Activated naive CD8-positive, alpha-beta T cell treated with anti-CD3 and anti-CD28 coated beads for 36 hours (primary cell): ENCODE results near the gene DHX9. TPM values are rescaled to one million over a fixed set of nuclear protein-coding genes. Genes with fewer than 3 reads are reported as not detected.

ENCODE experiments used
- DNase-seq: peaks from one replicate; pipeline ENCODE4 v3.0.0; 2021
- H3K27ac Mint-ChIP-seq: one replicate; pipeline ENCODE4 v1.8.0; 2022; ENCODE audit warnings: mild to moderate bottlenecking, moderate library complexity, mixed read lengths
- H3K27me3 Mint-ChIP-seq: one replicate; pipeline ENCODE4 v1.8.0; 2022; ENCODE audit warnings: mild to moderate bottlenecking, mixed read lengths
- H3K36me3 Mint-ChIP-seq: one replicate; pipeline ENCODE4 v1.8.0; 2021; ENCODE audit warnings: mild to moderate bottlenecking, mixed read lengths
- H3K4me1 Mint-ChIP-seq: one replicate; pipeline ENCODE4 v1.8.0; 2021; ENCODE audit warnings: mixed read lengths
- H3K4me3 Mint-ChIP-seq: one replicate; pipeline ENCODE4 v1.8.0; 2022; ENCODE audit warnings: mild to moderate bottlenecking, moderate library complexity, mixed read lengths
- H3K9me3 Mint-ChIP-seq: one replicate; pipeline ENCODE4 v1.8.0; 2022; ENCODE audit warnings: mixed read lengths
- total RNA-seq, 2 experiments: library from RNA; stranded (reverse); gene quantifications; one replicate each; pipeline ENCODE4 v1.2.3, GENCODE V29; 2021

DHX9 gene
- total RNA-seq, 2 experiments from 2014 or later: 310 to 318 TPM

DNA sequence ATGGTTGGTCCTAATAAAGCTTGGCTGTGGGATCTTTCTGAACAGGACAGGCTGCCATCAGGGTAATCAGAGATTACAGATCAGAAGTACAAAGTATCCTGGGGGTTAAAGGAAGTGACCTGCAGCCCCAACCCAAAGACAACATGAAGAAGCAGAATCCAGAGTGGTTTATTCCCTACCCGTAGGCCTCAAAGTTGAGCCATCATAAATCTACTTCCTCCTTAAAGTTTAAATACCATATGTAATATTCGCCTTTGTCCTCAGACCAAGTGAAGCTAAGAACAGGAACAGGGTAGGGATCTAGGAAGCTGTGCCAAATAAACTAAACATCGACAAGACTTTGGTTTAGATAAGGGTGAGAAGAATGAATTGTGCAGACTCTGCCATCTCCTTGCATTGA lies 15.9 kb upstream of the DHX9 start:
- Mint-ChIP-seq H3K4me1 (peaks cover 5% of the 10 kb centered on the region), H3K27ac (no peak overlapping the region), H3K9me3 (no peaks in the 10 kb centered on the region), H3K27me3 (no peaks in the 10 kb centered on the region), H3K4me3 (no peak overlapping the region), H3K36me3 (peaks cover 19% of the 10 kb centered on the region)
- no peak for DNase-seq

DNA sequence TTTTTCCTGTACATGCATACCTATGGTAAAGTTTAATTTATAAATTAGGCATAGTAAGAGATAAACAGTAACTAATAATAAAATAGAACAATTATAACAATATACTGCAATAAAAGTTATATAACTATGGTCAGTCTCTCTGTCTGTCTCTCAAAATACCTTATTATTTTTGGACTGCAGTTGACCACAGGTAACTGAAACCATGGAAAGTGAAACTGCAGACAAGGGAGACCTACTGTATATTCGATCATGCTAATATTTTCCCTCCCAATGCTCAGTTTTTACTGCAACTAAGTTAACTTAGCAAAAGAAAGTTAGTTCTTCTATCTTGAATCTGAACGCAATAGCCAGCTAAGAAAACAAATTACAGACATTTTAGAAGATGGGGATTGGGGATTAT lies 12.3 kb upstream of the DHX9 start:
- no peak overlapping the region for H3K27ac Mint-ChIP-seq
- no peak for DNase-seq
- no peaks in the 10 kb centered on the region for H3K27me3 Mint-ChIP-seq
- no peaks in the 10 kb centered on the region for H3K9me3 Mint-ChIP-seq
- H3K4me3 Mint-ChIP-seq: no peak overlapping the region
- H3K36me3 Mint-ChIP-seq: peaks cover 9% of the 10 kb centered on the region
- peaks cover 4% of the 10 kb centered on the region for H3K4me1 Mint-ChIP-seq

DNA sequence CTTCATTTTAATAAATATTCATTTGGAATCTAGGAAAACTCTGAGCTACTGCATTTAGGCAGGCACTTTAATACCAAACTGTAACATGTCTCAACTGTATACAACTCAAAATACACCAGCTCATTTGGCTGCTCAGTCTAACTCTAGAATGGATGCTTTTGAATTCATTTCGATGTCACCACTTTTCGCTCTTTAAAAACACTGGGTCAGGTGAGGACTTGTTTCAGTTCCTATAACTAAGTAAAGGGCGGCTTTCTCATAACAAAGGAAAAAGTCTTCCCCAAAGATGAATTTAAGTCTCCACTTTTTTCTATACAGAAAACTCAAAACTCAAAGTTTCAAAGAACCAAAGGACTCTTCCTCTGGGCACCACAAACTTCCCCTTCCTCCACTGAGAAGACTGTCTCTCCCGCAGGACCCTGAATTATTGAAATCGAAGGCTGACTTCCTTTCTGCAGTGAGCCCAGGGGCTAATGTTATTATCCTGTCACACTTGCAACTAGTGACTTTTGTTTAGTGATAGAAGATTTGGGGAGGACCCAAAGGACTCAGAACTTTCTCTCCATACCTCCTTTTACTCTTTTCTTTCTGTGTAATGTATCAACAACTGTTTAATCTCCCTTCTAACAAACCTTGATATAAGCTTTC lies 9.7 kb upstream of the DHX9 start:
- no peaks in the 10 kb centered on the region for H3K9me3 Mint-ChIP-seq
- no peak overlapping the region for H3K4me3 Mint-ChIP-seq
- H3K4me1 Mint-ChIP-seq: peaks cover 4% of the 10 kb centered on the region
- no peaks in the 10 kb centered on the region for H3K27me3 Mint-ChIP-seq
- no peak overlapping the region for H3K27ac Mint-ChIP-seq
- peaks cover 8% of the 10 kb centered on the region for H3K36me3 Mint-ChIP-seq
- no peak for DNase-seq

DNA sequence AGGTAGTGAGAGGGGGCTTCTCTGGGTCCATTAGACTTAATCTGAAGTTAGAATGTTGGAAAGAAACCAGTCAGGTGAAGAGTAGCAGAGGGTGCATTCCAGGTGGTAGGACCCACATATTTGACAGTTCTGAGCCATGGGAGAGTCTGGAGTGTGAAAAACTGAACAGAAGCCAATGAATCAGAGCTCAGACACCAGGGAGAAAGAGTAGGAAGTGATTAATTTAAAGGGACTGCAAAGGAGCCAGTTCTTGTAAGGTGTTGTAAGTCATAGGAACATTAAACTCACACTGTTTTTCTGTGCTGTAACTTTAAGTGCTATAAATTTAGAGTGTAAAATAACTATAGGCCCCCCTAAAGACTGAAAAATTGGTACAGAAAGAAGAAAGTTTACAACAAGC lies 5.9 kb upstream of the DHX9 start:
- no peak for DNase-seq
- no peaks in the 10 kb centered on the region for H3K27me3 Mint-ChIP-seq
- H3K4me1 Mint-ChIP-seq: peaks cover 4% of the 10 kb centered on the region
- no peaks in the 10 kb centered on the region for H3K9me3 Mint-ChIP-seq
- H3K4me3 Mint-ChIP-seq: no peak overlapping the region
- H3K36me3 Mint-ChIP-seq: peaks cover 5% of the 10 kb centered on the region
- no peak overlapping the region for H3K27ac Mint-ChIP-seq

DNA sequence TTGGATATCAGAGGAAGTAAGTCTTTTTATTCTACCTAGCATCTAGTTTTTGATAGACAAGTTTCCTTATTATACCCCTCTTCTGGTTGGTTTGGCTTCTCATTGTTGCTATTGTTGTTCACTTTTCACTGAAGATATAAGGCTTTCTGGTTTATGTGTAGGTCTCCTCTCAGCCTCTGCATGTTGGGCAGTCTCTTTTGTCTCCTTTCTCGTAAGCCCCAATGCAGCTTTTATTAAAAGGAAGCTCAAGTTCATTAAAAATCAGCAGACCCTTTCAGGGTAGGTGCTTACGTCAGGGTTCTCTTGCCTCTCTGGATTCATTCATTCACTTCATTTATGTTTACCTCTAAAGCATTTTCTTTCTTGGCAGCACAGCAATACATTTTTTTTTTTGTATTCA lies 4.8 kb upstream of the DHX9 start:
- H3K27ac Mint-ChIP-seq: no peak overlapping the region
- no peak overlapping the region for H3K4me3 Mint-ChIP-seq
- no peaks in the 10 kb centered on the region for H3K27me3 Mint-ChIP-seq
- H3K36me3 Mint-ChIP-seq: peaks cover 3% of the 10 kb centered on the region
- no peak for DNase-seq
- H3K4me1 Mint-ChIP-seq: peaks cover 8% of the 10 kb centered on the region
- H3K9me3 Mint-ChIP-seq: no peaks in the 10 kb centered on the region

DNA sequence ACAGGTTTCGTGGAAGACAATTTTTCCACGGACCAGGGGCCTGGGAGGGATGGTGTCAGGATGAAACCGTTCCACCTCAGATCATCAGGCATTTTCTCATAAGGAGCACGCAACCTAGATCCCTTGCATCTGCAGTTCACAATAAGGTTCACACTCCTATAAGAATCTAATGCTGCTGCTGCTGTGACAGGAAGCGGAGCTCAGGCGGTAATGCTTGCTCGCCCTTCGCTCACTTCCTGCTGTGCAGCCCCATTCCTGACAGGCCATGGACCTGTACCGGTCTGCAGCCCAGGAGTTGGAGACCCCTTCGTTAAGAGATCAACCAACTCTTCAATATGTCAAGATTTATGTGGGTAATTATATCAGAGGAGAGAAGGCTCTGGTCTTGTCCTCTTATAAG lies 3.3 kb upstream of the DHX9 start:
- H3K27me3 Mint-ChIP-seq: no peaks in the 10 kb centered on the region
- H3K27ac Mint-ChIP-seq: no peak overlapping the region
- H3K36me3 Mint-ChIP-seq: peaks cover 12% of the 10 kb centered on the region
- no peaks in the 10 kb centered on the region for H3K9me3 Mint-ChIP-seq
- peaks cover 7% of the 10 kb centered on the region for H3K4me1 Mint-ChIP-seq
- DNase-seq: no peak
- H3K4me3 Mint-ChIP-seq: no peak overlapping the region

DNA sequence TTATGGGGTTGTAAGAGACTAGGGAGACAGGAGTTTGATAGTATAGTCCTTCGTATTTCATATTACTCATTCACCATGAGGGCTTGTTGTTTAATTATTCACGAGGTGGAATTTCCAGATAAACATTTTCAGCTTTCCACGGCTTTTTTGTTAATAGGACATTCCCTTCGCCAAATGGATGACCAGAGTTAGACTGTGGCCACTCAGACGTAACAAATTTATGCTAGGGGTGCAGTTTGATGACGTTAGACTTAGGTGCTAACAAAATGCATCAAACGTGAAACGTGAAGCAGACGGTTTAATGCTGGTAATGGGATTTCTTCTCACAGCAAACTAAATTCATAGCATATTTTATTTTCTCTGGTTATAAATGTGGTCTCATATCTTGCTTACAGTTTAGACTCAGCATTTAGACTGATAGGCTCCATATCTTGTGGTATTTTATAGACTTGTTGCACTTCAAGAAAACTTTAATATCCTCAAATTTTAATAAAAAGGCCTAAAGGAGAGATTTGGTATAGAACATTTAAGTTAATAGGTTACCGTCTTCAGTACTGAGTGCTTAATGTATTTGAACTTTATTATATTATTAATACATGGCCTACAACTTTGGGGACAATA lies 2.3 kb downstream of the DHX9 start:
- Mint-ChIP-seq H3K9me3 (no peaks in the 10 kb centered on the region), H3K4me1 (peaks cover 53% of the 10 kb centered on the region), H3K27ac (peak overlapping the region; percentile 94), H3K36me3 (peaks cover 58% of the 10 kb centered on the region), H3K27me3 (no peaks in the 10 kb centered on the region), H3K4me3 (peak overlapping the region; percentile 92)
- no peak for DNase-seq

DNA sequence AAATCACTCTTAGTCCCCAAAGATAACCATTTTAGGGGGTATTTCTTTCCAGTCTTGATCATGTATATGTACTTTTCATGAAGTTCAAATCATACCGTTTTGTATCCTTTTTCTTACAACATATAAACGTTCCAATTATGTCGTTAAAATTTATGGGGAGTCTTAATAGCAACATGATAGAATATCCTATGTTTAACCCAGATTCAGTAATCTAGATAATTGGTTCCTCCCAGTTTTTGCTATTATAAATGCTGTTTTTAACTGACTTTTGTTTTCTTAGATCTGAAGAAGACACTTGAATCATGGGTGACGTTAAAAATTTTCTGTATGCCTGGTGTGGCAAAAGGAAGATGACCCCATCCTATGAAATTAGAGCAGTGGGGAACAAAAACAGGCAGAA lies 3.1 kb downstream of the DHX9 start:
- Mint-ChIP-seq H3K4me1 (peaks cover 60% of the 10 kb centered on the region), H3K36me3 (peaks cover 65% of the 10 kb centered on the region), H3K9me3 (no peaks in the 10 kb centered on the region), H3K27me3 (no peaks in the 10 kb centered on the region), H3K4me3 (peak overlapping the region; percentile 92), H3K27ac (no peak overlapping the region)
- no peak for DNase-seq

DNA sequence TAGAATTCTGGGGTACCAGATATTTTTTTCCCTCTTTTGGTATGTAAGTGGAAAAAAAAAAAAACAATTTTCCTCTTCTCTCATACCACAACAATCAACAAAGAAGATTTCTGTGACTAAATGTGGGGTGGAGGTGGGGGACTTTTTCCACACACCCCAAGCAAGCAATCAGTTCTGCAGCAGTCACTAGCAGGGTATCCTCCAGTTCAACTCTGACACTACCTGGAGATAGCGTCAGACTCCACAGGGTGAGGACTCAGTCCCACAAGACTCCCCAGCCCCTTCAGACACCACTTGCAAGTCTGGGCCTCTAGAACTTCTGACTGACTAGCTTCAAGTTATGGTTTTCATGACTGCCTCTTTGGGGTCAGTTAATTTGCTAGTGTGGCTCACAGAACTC lies 6.2 kb downstream of the DHX9 start:
- peak; percentile 12 for DNase-seq
- Mint-ChIP-seq H3K36me3 (peaks cover 82% of the 10 kb centered on the region), H3K27me3 (no peaks in the 10 kb centered on the region), H3K9me3 (no peaks in the 10 kb centered on the region), H3K4me1 (peaks cover 86% of the 10 kb centered on the region), H3K27ac (peak overlapping the region; percentile 76), H3K4me3 (no peak overlapping the region)

DNA sequence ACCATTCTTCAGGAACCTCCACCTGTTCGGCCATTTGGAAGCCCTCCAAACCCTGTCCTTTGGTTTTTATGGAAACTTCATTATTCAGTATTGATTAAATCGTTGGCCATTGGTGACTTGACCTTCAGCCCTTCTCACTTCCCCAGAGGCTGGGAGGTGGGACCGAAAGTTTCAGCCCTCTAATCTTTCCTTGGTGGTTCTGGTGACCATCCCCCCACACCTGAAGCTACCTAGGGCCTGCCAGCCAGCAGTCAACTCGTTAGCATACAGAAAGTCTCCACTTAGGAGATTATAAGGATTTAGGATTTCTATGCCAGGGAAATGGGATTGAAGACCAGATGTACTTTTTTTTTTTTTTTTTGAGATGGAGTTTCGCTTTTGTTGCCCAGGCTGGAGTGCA lies 6.7 kb downstream of the DHX9 start:
- Mint-ChIP-seq H3K27me3 (no peaks in the 10 kb centered on the region), H3K4me1 (peaks cover 85% of the 10 kb centered on the region), H3K36me3 (peaks cover 80% of the 10 kb centered on the region)

DNA sequence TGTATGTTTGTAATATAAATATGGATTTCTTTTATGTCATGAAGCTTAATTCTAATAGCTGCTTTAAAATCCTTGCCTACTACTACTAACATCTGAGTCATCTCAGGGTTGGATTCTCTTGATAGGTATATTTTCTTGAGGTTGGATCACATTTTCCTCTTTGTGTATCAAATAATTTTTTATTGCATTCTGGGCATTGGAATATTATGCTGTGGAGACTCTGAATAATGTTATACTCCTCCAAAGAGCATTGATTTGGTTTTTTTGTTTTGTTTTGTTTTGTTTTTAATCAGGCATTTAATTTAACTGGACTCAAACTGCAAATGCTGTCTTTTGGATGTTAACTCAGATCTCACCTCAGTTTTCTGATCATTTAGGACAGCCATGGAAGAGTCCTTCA lies 8.0 kb downstream of the DHX9 start:
- Mint-ChIP-seq H3K36me3 (peaks cover 74% of the 10 kb centered on the region), H3K4me1 (peaks cover 81% of the 10 kb centered on the region), H3K4me3 (no peak overlapping the region), H3K27me3 (no peaks in the 10 kb centered on the region), H3K9me3 (no peaks in the 10 kb centered on the region), H3K27ac (peak overlapping the region; percentile 60)
- DNase-seq: no peak

More for the DNA sequence above, 6.7 kb downstream of the DHX9 start:
- H3K4me3 Mint-ChIP-seq: no peak overlapping the region
- no peaks in the 10 kb centered on the region for H3K9me3 Mint-ChIP-seq
- H3K27ac Mint-ChIP-seq: no peak overlapping the region
- no peak for DNase-seq

DNA sequence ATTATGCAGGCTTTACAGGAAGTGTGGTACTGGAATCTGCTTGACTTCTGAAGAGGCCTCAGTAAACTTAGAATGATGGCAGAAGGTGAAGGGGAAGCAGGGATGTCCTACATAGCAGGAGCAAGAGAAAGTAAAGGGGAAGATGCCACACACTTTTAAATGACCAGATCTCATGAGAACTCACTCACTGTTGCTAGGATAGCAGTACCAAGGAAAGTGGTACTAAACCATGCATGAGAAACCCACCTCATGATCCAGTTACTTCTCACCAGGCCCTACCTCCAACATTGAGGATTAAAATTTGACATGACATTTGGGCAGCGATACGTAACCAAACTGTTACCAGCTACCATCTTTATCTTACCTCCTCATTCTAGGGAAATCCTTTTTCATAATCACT lies 9.6 kb downstream of the DHX9 start:
- Mint-ChIP-seq H3K27ac (peak overlapping the region; percentile 9), H3K4me3 (no peak overlapping the region), H3K9me3 (no peaks in the 10 kb centered on the region), H3K36me3 (peaks cover 62% of the 10 kb centered on the region), H3K4me1 (peaks cover 72% of the 10 kb centered on the region), H3K27me3 (no peaks in the 10 kb centered on the region)
- no peak for DNase-seq

DNA sequence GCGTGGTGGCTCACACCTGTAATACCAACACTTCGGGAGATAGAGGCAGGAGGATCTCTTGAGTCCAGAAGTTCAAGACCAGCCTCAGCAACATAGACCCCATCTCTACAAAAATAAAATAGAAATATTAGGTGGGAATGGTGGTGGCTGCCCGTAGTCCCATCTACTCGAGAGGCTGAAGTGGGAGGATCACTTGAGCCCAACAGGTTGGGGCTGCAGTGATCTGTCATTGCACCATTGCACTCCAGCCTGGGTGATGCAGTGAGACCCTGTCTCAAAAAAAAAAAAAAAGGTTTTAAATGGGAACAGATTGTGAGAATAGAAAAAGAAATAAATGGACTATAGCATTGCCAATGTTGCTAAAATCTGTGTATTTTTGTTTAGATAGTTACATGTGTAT lies 11.2 kb downstream of the DHX9 start:
- no peak for DNase-seq
- no peaks in the 10 kb centered on the region for H3K9me3 Mint-ChIP-seq
- H3K27ac Mint-ChIP-seq: no peak overlapping the region
- peaks cover 57% of the 10 kb centered on the region for H3K4me1 Mint-ChIP-seq
- H3K36me3 Mint-ChIP-seq: peaks cover 53% of the 10 kb centered on the region
- no peaks in the 10 kb centered on the region for H3K27me3 Mint-ChIP-seq
- H3K4me3 Mint-ChIP-seq: no peak overlapping the region

DNA sequence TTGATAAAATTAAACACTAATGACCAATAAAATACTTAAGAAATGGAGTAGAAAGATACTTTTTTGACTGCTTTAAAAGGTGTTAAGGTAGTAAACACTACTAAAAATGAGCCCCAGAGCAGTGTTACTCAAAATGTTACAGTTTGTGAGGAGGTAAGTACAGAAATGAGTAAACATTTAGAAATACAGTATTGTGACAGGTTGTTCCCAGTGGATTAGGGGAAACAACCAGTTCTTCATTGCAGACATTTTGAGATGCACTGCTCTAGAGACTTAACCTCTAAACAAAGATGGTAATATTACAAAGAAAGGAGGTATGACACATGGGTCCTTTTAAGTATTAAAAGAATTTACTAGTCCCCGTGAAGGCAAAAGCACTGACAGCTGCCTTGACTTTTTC lies 12.7 kb downstream of the DHX9 start:
- Mint-ChIP-seq H3K4me3 (no peak overlapping the region), H3K27me3 (no peaks in the 10 kb centered on the region), H3K36me3 (peaks cover 43% of the 10 kb centered on the region), H3K4me1 (peaks cover 46% of the 10 kb centered on the region), H3K27ac (no peak overlapping the region), H3K9me3 (no peaks in the 10 kb centered on the region)
- DNase-seq: no peak

DNA sequence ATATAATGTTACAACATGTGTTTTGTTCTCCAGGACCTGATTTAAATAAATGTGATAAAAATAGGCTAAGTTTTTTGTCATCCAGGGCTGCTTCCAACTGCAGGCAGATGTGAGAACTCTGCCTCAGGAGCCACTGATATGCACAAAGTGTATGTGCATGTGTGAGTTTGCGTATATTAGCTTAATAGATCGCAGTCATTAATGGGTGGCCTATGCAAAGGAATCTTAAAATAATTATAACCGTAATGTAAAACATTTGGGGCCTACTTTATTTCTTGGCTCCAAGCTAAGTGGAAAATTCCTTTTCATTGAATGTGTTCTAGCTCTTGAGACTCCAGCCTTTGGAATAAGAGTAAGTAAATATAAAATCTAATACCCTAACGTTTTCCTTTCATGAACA lies 16.8 kb downstream of the DHX9 start:
- Mint-ChIP-seq H3K9me3 (no peaks in the 10 kb centered on the region), H3K36me3 (peaks cover 26% of the 10 kb centered on the region), H3K4me3 (no peak overlapping the region), H3K27me3 (no peaks in the 10 kb centered on the region), H3K27ac (no peak overlapping the region), H3K4me1 (peaks cover 24% of the 10 kb centered on the region)
- no peak for DNase-seq

DNA sequence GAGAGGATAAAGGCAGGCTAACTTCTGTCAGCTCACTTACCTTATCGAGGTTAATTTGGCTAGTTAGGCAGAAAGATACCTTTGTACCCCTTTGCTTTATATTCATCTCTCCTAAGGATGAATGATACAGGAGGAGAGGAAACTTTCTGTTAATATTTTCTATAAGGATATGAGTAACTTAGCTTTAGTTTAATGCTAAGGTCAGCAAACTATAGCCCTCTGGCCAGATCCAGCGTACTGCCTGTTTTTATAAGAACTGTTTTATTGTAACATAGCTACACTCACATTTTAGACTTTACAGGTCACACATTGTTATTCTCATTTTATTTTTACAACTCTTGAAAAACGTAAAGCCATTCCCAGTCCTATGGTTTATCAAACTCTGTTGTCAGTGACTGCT lies 18.1 kb downstream of the DHX9 start:
- no peaks in the 10 kb centered on the region for H3K27me3 Mint-ChIP-seq
- DNase-seq: no peak
- H3K27ac Mint-ChIP-seq: no peak overlapping the region
- peaks cover 27% of the 10 kb centered on the region for H3K36me3 Mint-ChIP-seq
- H3K4me3 Mint-ChIP-seq: no peak overlapping the region
- peaks cover 28% of the 10 kb centered on the region for H3K4me1 Mint-ChIP-seq
- no peaks in the 10 kb centered on the region for H3K9me3 Mint-ChIP-seq
